Upper lobe of left lung (tissue), 4 donors: ENCODE results near the gene PDE11A.
"Not testable (repeated sequence)": the region's sequence is repeated elsewhere in the genome, so short reads cannot be mapped to it uniquely, and the experiment has no call there.

ENCODE experiments used
- EP300 ChIP-seq, 4 donors: sonication (generic); formaldehyde crosslinking; IDR thresholded peaks; one replicate each; pipeline ENCODE4 v1.5.1; 2017; ENCODE audit warnings: antibody characterized with exemption in 4 of 4, control low read depth in 2 of 4
- POLR2A ChIP-seq, 4 donors: fragments of 450-650 bp; IDR thresholded peaks; one replicate each; pipeline ENCODE4 v1.5.1; 2016 to 2017; ENCODE audit warnings: antibody characterized with exemption in 4 of 4, mild to moderate bottlenecking in 2 of 4
- POLR2AphosphoS5 ChIP-seq, 2 donors: sonication (generic); formaldehyde crosslinking; IDR thresholded peaks; one replicate each; pipeline ENCODE4 v1.5.1; 2017; ENCODE audit warnings: antibody characterized with exemption in 2 of 2
- TF ChIP-seq, protein P1 (sequence below), 6 experiments: fragments of 450-650 bp in 4 of 6; fragments of 200-600 bp in 2 of 6; sonication (generic) in 2 of 6; IDR thresholded peaks; one replicate each; pipeline ENCODE4 v1.5.1; 2016 to 2019; ENCODE audit warnings: antibody characterized with exemption in 6 of 6

DNA sequence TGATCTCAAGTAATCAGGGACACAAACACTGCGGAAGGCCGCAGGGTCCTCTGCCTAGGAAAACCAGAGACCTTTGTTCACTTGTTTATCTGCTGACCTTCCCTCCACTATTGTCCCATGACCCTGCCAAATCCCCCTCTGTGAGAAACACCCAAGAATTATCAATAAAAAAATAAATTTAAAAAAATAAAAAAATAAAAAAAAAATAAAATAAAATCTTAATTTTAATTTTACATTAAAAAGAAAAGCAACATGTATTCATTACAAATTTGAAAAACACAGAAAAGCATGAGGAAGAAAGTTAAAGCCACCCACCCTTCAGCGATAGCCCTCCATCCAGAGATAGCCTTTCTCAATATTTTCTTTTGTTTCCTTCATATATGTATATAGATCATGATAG, 125.0 kb downstream of the PDE11A start:
- TF ChIP-seq, protein P1, sequence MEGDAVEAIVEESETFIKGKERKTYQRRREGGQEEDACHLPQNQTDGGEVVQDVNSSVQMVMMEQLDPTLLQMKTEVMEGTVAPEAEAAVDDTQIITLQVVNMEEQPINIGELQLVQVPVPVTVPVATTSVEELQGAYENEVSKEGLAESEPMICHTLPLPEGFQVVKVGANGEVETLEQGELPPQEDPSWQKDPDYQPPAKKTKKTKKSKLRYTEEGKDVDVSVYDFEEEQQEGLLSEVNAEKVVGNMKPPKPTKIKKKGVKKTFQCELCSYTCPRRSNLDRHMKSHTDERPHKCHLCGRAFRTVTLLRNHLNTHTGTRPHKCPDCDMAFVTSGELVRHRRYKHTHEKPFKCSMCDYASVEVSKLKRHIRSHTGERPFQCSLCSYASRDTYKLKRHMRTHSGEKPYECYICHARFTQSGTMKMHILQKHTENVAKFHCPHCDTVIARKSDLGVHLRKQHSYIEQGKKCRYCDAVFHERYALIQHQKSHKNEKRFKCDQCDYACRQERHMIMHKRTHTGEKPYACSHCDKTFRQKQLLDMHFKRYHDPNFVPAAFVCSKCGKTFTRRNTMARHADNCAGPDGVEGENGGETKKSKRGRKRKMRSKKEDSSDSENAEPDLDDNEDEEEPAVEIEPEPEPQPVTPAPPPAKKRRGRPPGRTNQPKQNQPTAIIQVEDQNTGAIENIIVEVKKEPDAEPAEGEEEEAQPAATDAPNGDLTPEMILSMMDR (IDR thresholded peaks at IDR 0.05): not testable (repeated sequence)
- TF ChIP-seq POLR2A, EP300, POLR2AphosphoS5 (IDR thresholded peaks at IDR 0.05): not testable (repeated sequence)
